GM18498 (cell line): ENCODE data around the gene PAK4.
"Not testable (repeated sequence)": the region's sequence is repeated elsewhere in the genome, so short reads cannot be mapped to it uniquely, and the experiment has no call there.

Experiments
- ATAC-seq: cut with Tn5 transposase; IDR thresholded peaks from one replicate; pipeline ENCODE4 v1.9.1; 2021; ENCODE audit warnings: mild to moderate bottlenecking, moderate library complexity; ENCODE audit not compliant: unreplicated experiment

PAK4 gene

DNA sequence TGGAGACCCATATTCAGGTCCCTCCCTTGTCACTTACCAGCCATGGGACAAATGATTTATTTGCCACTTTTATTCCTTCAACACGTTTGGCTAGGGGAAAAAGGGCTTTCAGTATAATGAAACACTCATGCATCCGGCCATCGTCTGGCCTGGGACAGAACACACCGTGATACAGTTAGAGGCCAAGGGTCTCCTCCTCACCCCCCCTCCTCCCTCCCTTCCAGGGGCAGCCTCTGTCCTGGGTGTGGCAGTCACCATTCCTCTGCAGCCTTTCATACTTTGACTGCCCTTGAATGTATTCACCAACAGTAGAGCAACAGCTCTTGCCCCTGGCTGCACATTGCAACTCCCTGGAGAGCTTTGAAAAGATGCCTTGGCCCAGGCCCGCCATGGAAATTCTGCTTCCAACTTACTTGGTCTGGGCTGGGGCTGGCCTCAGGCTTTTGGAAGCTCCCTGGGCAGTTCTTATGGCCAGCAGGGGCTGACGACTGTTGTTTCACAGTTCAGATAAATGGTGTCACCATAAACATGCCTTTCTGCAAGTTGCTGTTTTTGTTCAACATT, 3.0 kb downstream of the PAK4 start:
- ATAC-seq = no peak

GRCh38 chr19:39129116-39129515, 3.5 kb downstream of the PAK4 start:
- ATAC-seq = no peak

DNA sequence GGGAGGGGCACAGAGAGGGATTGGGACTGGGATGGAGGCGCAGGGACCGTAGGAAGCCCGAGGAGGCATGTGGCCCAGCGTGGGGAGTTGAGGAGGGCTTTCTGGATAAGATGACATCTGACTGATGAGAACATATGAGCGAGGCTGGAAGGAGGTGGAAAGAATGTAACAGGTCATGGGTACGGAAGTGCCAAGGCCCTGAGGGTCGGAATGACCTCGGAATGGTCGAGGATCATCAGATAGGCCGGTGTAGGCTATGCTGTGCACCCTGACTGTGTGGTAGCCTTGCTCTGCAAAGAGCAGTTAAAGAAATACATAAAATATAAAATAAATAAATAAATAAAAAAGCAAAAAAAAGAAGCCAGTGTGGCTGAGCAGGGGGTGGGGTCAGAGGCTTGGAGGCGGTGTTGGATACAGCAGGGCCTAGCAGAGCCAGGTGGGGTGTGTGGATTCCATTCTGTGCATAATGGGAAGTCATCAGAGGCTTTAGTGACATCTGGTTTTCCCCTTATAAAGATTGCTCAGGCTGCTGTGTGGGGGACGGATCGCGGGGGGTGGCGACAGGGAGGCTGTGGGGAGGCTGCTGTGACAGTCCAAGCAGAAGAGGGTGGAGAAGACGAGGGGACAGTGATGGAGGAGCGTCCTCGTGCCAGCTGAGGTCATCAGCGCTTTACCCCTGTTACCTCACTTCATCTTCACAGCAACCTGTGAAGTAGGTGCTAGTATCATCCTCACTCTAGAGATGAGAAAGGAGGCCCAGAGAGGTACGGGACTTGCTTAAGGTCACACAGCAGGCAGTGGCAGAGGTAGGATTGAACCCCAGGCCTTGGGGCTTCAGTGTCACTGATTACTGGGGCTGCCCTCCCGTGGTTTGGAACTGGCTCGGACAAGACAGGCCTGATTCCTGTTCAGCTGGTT, 5.0 kb downstream of the PAK4 start:
- ATAC-seq = no peak

- ATAC-seq = no peak
Observed at GRCh38 chr19:39131255-39131755, 5.7 kb downstream of the PAK4 start.

GRCh38 chr19:39132344-39132969, 6.9 kb downstream of the PAK4 start:
- ATAC-seq = no peak

GRCh38 chr19:39133431-39134270, 8.1 kb downstream of the PAK4 start:
- no peak for ATAC-seq

DNA sequence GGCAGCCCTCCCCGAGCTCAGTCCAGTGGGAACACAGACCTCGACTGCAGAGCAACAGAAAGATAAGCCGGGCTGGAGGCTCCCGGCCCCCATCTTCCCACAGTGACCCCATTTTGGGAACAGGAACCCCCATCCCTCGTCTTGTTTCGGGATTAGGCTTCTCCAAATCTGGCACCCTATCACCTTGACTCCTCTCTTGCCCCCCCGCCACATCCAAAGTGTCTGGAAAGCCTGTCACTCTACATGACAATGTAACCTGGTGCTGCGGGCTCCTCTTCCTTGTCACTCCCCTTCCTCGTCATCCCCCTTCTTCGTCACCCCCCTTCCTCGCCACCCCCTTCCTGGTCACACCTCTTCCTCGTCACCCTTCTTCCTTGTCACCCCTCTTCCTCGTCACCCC, 10.1 kb downstream of the PAK4 start:
- no peak for ATAC-seq

DNA sequence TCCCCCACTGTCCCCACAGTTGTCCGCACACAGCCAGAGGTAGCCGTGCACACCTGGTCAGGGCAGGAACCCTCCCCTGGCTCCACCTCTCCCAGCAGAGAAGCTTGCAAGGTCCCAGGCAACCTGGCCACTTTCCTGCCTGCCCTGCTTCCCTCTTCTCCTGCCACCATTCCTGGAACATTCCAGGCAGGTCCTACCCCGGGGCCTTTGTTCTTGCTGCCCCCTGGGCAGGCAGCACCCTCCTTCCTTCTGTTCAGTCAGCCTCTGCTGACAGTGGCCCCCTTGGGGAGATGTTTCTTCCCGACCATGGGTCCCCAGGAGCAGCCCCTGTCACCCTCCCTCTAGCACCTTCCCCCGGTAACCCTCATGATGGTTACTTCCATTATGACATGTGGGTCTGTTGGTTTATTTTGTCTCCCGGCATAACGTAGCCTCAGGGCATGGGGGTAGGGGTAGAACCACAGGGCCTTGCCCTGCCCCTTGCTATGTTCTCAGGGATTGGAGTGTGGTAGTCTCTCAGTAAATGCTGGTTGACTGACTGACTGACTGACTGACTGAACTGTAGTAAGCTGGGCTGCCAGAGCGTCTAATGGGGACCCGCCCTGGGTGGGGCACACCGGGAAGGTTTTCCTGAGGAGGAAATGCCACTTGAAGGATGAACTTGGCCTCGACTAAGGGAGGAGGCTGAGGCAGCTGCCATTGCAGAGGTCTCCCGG, 10.8 kb downstream of the PAK4 start:
- ATAC-seq = no peak

- ATAC-seq = no peak
Observed at GRCh38 chr19:39137131-39137530, 11.5 kb downstream of the PAK4 start.

DNA sequence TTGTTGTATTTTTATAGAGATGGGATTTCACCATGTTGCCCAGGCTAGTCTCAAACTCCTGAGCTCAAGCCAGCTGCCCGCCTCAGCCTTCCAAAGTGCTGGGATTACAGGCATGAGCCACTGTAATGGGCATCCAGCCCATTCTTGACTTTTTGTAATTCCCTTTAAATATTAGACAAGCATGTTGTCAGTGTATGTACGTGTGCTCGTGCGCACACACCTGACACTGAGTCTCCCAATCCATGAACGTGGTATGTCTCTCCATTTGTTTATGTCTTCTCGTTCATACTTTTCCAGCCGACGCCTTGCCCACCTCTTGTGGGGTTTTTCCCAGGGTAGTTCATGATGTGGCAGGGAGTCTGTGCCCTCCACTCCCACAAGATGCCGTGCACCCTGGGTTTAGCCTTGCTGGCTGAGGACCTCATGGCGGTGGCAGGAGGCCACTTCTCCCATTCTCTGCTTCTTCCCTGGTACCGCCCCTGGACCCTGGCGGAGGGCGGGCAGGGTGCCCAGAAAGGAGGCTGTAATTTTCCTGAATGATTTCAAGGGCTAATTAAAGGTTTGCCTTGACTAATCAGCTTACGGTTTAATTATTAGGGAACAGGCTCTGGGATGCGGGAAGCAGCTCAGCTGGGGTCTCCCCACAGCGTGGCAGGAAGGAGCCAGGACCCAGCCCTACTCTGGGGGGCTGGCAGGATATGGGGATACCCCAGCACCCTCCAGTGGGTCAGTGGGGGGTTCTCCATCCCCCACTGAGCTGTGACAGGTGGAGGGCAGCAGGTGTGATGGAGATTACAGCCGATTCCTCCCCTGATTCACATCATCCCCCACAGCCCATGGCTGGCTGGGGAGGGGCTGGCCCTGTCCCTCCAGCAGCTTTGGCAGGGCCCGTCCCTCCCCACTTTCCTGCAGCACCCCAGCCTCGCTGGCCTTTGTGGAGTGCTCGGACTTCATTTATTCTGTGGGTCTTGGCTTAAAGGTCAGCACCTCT, 12.9 kb downstream of the PAK4 start:
- ATAC-seq = no peak

DNA sequence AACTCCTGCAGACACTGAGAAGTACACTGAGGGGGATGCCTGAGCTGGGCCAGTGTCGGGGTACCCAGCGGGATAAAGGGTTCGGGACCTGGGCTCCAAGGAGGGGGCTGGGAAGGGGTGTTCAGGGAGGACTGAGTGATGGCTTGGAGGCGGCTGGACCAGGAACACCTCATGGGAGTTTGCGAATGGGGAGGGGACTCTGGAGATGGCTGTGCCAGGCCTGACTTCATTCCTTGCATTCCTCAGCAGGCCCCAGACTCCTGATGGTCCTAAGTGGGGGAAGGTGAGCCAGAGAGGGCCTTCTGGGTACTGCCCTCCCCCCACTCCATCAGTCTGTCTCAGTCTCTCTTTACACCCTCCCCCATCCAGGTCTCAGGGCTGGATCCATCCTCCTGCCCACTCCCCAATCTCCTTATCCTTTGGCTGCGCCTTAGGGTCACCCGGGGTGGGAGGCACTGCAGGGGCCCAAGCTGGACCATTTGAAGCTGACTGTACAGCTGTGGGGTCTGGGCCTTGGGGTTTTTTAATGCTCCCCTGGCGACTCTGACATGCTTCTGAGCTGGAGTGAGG, 13.8 kb downstream of the PAK4 start:
- no peak for ATAC-seq

DNA sequence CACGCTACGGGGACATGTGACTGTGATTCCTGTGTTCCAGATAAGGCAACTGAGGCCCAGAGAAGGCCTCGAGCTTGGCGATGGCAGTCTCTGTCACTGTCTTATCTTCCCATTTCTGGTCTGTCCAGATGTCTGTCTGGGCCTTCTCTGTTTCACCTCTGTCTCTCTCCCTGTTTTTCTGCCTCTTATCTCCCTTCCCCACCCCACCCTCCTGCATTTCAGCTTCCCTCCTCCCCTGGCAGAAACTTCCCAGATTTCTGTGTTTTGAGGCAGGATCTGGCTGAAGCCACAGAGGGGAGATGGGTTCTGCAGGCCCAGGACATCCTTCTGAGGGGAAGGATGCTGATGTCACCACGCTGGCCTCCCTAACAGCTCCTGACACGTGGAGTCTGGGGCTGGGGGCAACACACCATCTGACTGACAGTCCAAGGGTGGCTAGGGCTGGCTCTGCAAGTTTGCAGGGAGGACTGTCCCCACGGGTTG, 14.4 kb downstream of the PAK4 start:
- ATAC-seq = no peak

GRCh38 chr19:39140594-39140993, 15.0 kb downstream of the PAK4 start:
- no peak for ATAC-seq

DNA sequence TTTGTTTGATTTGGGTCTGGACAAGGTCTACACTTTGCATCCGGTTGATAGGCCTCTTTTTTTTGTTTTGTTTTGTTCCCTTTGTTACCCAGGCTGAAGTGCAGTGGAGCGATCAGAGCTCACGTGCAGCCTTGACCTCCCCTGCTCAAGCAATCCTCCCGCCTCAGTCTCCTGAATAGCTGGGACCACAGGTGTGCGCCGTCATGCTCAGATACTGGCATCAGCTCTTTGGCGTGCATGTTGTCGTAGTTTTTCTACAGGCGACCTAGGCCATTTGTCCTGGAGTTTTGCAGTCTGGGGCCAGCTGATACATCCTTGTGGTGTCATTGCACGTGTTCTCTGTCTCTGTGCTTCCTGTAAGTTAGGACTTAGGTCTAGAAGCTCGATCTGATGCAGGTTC, 16.3 kb downstream of the PAK4 start:
- no peak for ATAC-seq

DNA sequence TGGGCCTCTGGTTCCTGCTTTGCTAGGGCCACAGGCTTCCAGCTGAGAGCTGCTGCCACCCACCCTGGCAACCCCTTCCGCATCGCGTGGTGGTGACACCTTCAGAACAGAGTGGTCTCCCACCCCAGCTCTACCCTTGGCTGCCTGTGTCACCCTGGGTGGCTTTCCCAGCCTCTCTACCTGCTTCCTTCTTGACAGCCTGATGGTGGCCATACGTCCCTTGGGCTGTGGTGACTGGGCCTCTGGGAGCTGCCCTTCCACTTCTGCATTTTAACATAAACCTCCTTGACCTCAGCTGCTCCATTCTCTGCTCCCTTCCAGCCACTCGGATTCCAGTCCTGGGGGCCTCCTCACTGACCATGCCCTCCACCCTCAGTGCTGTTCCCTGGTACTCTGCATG, 17.0 kb downstream of the PAK4 start:
- no peak for ATAC-seq

GRCh38 chr19:39143757-39144289, 18.2 kb downstream of the PAK4 start:
- not testable (repeated sequence) for ATAC-seq

- no peak for ATAC-seq
Observed at GRCh38 chr19:39144290-39145071, 18.9 kb downstream of the PAK4 start.
